GM21723 (cell line): Measurements from ENCODE around the gene DRP2.
A peak's percentile ranks its signal among the peaks of the same experiment; 100 is the strongest.
"Not testable (repeated sequence)": the region's sequence is repeated elsewhere in the genome, so short reads cannot be mapped to it uniquely, and the experiment has no call there.

Experiments used
- ATAC-seq: cut with Tn5 transposase; IDR thresholded peaks from one replicate; pipeline ENCODE4 v1.9.1; 2021; ENCODE audit warnings: mild to moderate bottlenecking, moderate library complexity; ENCODE audit not compliant: unreplicated experiment

DRP2 gene

GRCh38 chrX:101219116-101219863, at the start of gene DRP2:
TSS of gene DRP2 (plus strand) at chrX:101219786. CDS start at chrX:101231648, 11,862 bp downstream.
- no peak for ATAC-seq

GRCh38 chrX:101171883-101172400, 47.6 kb upstream of the DRP2 start:
- ATAC-seq = no peak

GRCh38 chrX:101176439-101176838, 43.1 kb upstream of the DRP2 start:
- ATAC-seq = no peak

GRCh38 chrX:101184876-101185275, 34.7 kb upstream of the DRP2 start:
- ATAC-seq = not testable (repeated sequence)

GRCh38 chrX:101187961-101188360, 31.6 kb upstream of the DRP2 start:
- ATAC-seq = not testable (repeated sequence)

- ATAC-seq = no peak
These were observed 28.9 kb upstream of the DRP2 start for GRCh38 chrX:101190736-101191135.

- no peak for ATAC-seq
These were observed 28.3 kb upstream of the DRP2 start for GRCh38 chrX:101191217-101191750.

GRCh38 chrX:101195442-101196173, 24.0 kb upstream of the DRP2 start:
- no peak for ATAC-seq

GRCh38 chrX:101203761-101204351, 15.7 kb upstream of the DRP2 start:
- ATAC-seq = no peak

GRCh38 chrX:101206471-101206870, 13.1 kb upstream of the DRP2 start:
- ATAC-seq = peak; percentile 64

- ATAC-seq = peak; percentile 65
These were observed 11.3 kb upstream of the DRP2 start for GRCh38 chrX:101208152-101208905.

- ATAC-seq = no peak
These were observed 9.0 kb upstream of the DRP2 start for GRCh38 chrX:101210630-101211029.

- ATAC-seq = no peak
These were observed 1.9 kb upstream of the DRP2 start for GRCh38 chrX:101217689-101218088.

- ATAC-seq = no peak
These were observed 319 bp downstream of the DRP2 start for GRCh38 chrX:101219864-101220346.

GRCh38 chrX:101220662-101221260, 1.2 kb downstream of the DRP2 start:
- ATAC-seq = no peak

GRCh38 chrX:101223226-101223625, 3.6 kb downstream of the DRP2 start:
- ATAC-seq = no peak

- no peak for ATAC-seq
These were observed 9.6 kb downstream of the DRP2 start for GRCh38 chrX:101229170-101229569.

GRCh38 chrX:101230636-101231035, 11.1 kb downstream of the DRP2 start:
- ATAC-seq = no peak

- ATAC-seq = no peak
These were observed 11.5 kb downstream of the DRP2 start for GRCh38 chrX:101231080-101231479.

- no peak for ATAC-seq
These were observed 12.7 kb downstream of the DRP2 start for GRCh38 chrX:101232316-101232715.
